ENCODE data around the gene CSNK2B. TPM values are rescaled to one million over a fixed set of nuclear protein-coding genes. Genes with fewer than 3 reads are reported as not detected.

The CSNK2B gene
- total and polyA plus RNA-seq, 9 of the 15 experiments (the other 6 are each of a cell fraction or from before 2014, with no cell fraction given): 120 to 1,126 (median 529) TPM

GRCh38 chr6:31662124-31662723 lies 3.7 kb upstream of the CSNK2B start (continued):
- TF ChIP-seq BCLAF1 (IDR thresholded peaks at IDR 0.05; ENCODE audit: borderline replicate concordance in 1 of 2, control insufficient read depth in 1 of 2, low read depth in 2 of 2, low read length in 1 of 2) (no peak), ZNF23 (CRISPR knock-in tag; IDR thresholded peaks at IDR 0.05) (no peak), NFATC3 (IDR thresholded peaks at IDR 0.05) (no peak), NFE2 (IDR thresholded peaks at IDR 0.05; ENCODE audit: low read depth) (no peak), FOXK1 (CRISPR knock-in tag; IDR thresholded peaks at IDR 0.05; ENCODE audit: borderline replicate concordance) (0 out of 2 replicates have a peak, but pooled peaks have one; percentile 10), E2F8 (IDR thresholded peaks at IDR 0.05; ENCODE audit: low read depth, partially characterized antibody) (no peak), CEBPB (tag; IDR thresholded peaks at IDR 0.05) (no peak), NCOA2 (IDR thresholded peaks at IDR 0.05; ENCODE audit: partially characterized antibody in 2 of 2) (no peak), RBFOX2 (IDR thresholded peaks at IDR 0.05; ENCODE audit: low read depth, low read length) (peak; percentile 67), MAX (CRISPR knock-in tag; IDR thresholded peaks at IDR 0.05) (no peak; the same call in 1 of the 2 replicates), EGR1 (conservative IDR thresholded peaks at IDR 0.05) (no peak), GABPA (tag; conservative IDR thresholded peaks at IDR 0.05; ENCODE audit: low read depth) (no peak), SREBF1 (IDR thresholded peaks at IDR 0.05; ENCODE audit: borderline replicate concordance, low read depth, low read length) (no peak), MYBL2 (IDR thresholded peaks at IDR 0.05; ENCODE audit: low read depth) (no peak), MYBL2 (CRISPR knock-in tag; IDR thresholded peaks at IDR 0.05; ENCODE audit: borderline replicate concordance) (no peak), HBP1 (CRISPR knock-in tag; IDR thresholded peaks at IDR 0.05) (no peak)
